ENCODE data around the gene GABARAP.

- no peak for TF ChIP-seq CTCF (tag by site-specific recombination; IDR thresholded peaks at IDR 0.05)
- TF ChIP-seq ZNF548 (tag by site-specific recombination; IDR thresholded peaks at IDR 0.05): no peak
- TF ChIP-seq BCL6B (tag by site-specific recombination; IDR thresholded peaks at IDR 0.05): no peak
These were observed 20.8 kb downstream of the GABARAP start for GRCh38 chr17:7221278-7222092.
